ENCODE data around the gene TMEM150B. TPM values are rescaled to one million over a fixed set of nuclear protein-coding genes. Genes with fewer than 3 reads are reported as not detected.
"Not testable (repeated sequence)": the region's sequence is repeated elsewhere in the genome, so short reads cannot be mapped to it uniquely, and the experiment has no call there.

Gene TMEM150B
- polyA plus RNA-seq, 1 of the 3 experiments (the other 2 are of a cell fraction), result not detected

- CTCF ChIA-PET, result interaction anchor here (1.0 kb wide), 1 partner anchor 28 kb away, joined by 3 read pairs; no protein-coding TSS in a partner anchor
- H3K4me2 ChIP-seq, result 0 out of 2 replicates have a peak overlapping the region, but pooled peaks have one; percentile 37
- H3K79me2 ChIP-seq (ENCODE audit: insufficient read depth); H3K9ac ChIP-seq; H3K36me3 ChIP-seq (replicated peaks in 1 of 2; ENCODE audit: control insufficient read depth in 1 of 2, insufficient read depth in 2 of 2, low read length in 1 of 2); H2AFZ ChIP-seq (ENCODE audit: low read depth); H3K27me3 ChIP-seq (ENCODE audit: insufficient read depth); POLR2A ChIA-PET; H4K20me1 ChIP-seq (ENCODE audit: insufficient read depth); H3K4me3 ChIP-seq (ENCODE audit: low read depth in 2 of 2, low read length in 1 of 2); DNase-seq; H3K4me1 ChIP-seq (ENCODE audit: control insufficient read depth in 1 of 2, insufficient read depth in 2 of 2, low read depth in 1 of 2, low read length in 1 of 2); H3F3A ChIP-seq (replicated peaks; ENCODE audit: insufficient read depth); H3K9me2 ChIP-seq; H3K27ac ChIP-seq (ENCODE audit: low read depth in 2 of 2, low read length in 1 of 2); H3K9me3 ChIP-seq: not testable (repeated sequence)
- 70% methylated on average over 6 of the region's 6 CpGs for WGBS (ENCODE audit: low lambda C conversion rate)
- TF ChIP-seq JUND (IDR thresholded peaks at IDR 0.05) (0 out of 2 replicates have a peak, but pooled peaks have one; percentile 38), FOSL2 (IDR thresholded peaks at IDR 0.05; ENCODE audit: borderline replicate concordance, low read depth) (peak; percentile 43; the same call in 1 of the 2 replicates)
Observed at GRCh38 chr19:55329791-55330190, 4.7 kb upstream of the TMEM150B start.

- H4K20me1 ChIP-seq (ENCODE audit: insufficient read depth); H3K27me3 ChIP-seq (ENCODE audit: insufficient read depth); H3K9me2 ChIP-seq; POLR2A ChIA-PET; CTCF ChIA-PET; H2AFZ ChIP-seq (ENCODE audit: low read depth); H3K79me2 ChIP-seq (ENCODE audit: insufficient read depth); H3K4me3 ChIP-seq (ENCODE audit: low read depth in 2 of 2, low read length in 1 of 2); H3K9ac ChIP-seq; H3K4me1 ChIP-seq (ENCODE audit: control insufficient read depth in 1 of 2, insufficient read depth in 2 of 2, low read depth in 1 of 2, low read length in 1 of 2); H3K36me3 ChIP-seq (replicated peaks in 1 of 2; ENCODE audit: control insufficient read depth in 1 of 2, insufficient read depth in 2 of 2, low read length in 1 of 2); H3K9me3 ChIP-seq; DNase-seq; H3K27ac ChIP-seq (ENCODE audit: low read depth in 2 of 2, low read length in 1 of 2); H3F3A ChIP-seq (replicated peaks; ENCODE audit: insufficient read depth): not testable (repeated sequence)
- H3K4me2 ChIP-seq, result 0 out of 2 replicates have a peak overlapping the region, but pooled peaks have one; percentile 37
- peak; percentile 99 for TF ChIP-seq RFX5 (IDR thresholded peaks at IDR 0.05; ENCODE audit: low read length)
- WGBS (ENCODE audit: low lambda C conversion rate), result 26% methylated on average over 4 of the region's 4 CpGs
Observed at GRCh38 chr19:55328774-55329318, 3.7 kb upstream of the TMEM150B start.

GRCh38 chr19:55324662-55325061 lies 479 bp downstream of the TMEM150B start:
- H2AFZ ChIP-seq (ENCODE audit: low read depth), result no peak overlapping the region
- no peaks in the 10 kb centered on the region for H3K27me3 ChIP-seq (ENCODE audit: insufficient read depth)
- TF ChIP-seq TAF1 (IDR thresholded peaks at IDR 0.05; ENCODE audit: borderline replicate concordance, low read depth, low read length) (no peak), REST (IDR thresholded peaks at IDR 0.05; ENCODE audit: low read depth, low read length) (no peak), FOSL2 (IDR thresholded peaks at IDR 0.05; ENCODE audit: borderline replicate concordance, low read depth) (no peak), MEF2A (IDR thresholded peaks at IDR 0.05; ENCODE audit: borderline replicate concordance, low read depth) (no peak), FOXJ3 (CRISPR knock-in tag; IDR thresholded peaks at IDR 0.05) (no peak), PBX3 (IDR thresholded peaks at IDR 0.05) (no peak), CHD2 (IDR thresholded peaks at IDR 0.05; ENCODE audit: low read length, partially characterized antibody) (no peak), RAD21 (IDR thresholded peaks at IDR 0.05; ENCODE audit: low read length) (no peak), SMC3 (IDR thresholded peaks at IDR 0.05; ENCODE audit: low read depth, low read length) (no peak), RCOR1 (IDR thresholded peaks at IDR 0.05; ENCODE audit: low read length) (no peak), MXI1 (IDR thresholded peaks at IDR 0.05; ENCODE audit: low read depth, low read length) (no peak), NFIC (IDR thresholded peaks at IDR 0.05; ENCODE audit: borderline replicate concordance) (no peak), NRF1 (IDR thresholded peaks at IDR 0.05; ENCODE audit: low read depth, low read length) (no peak), JUND (IDR thresholded peaks at IDR 0.05) (no peak), USF1 (IDR thresholded peaks at IDR 0.05; ENCODE audit: borderline replicate concordance, low read depth) (no peak), ELF1 (IDR thresholded peaks at IDR 0.05) (no peak), EP300 (IDR thresholded peaks at IDR 0.05; ENCODE audit: borderline replicate concordance in 1 of 2, low read depth in 1 of 2, low read length in 1 of 2) (no peak)
- H3K36me3 ChIP-seq (replicated peaks in 1 of 2; ENCODE audit: control insufficient read depth in 1 of 2, insufficient read depth in 2 of 2, low read length in 1 of 2), result no peaks in the 10 kb centered on the region
- no peaks in the 10 kb centered on the region for H3K4me1 ChIP-seq (ENCODE audit: control insufficient read depth in 1 of 2, insufficient read depth in 2 of 2, low read depth in 1 of 2, low read length in 1 of 2)
- H3K27ac ChIP-seq (ENCODE audit: low read depth in 2 of 2, low read length in 1 of 2), result no peak overlapping the region
- H3K9me3 ChIP-seq, result no peaks in the 10 kb centered on the region
- H4K20me1 ChIP-seq (ENCODE audit: insufficient read depth), result no peaks in the 10 kb centered on the region
- no peak overlapping the region for H3K9ac ChIP-seq
- H3K79me2 ChIP-seq (ENCODE audit: insufficient read depth), result no peaks in the 10 kb centered on the region
- no peak overlapping the region for H3K4me3 ChIP-seq (ENCODE audit: low read depth in 2 of 2, low read length in 1 of 2)
- CTCF ChIA-PET, result interaction anchor here (3.8 kb wide), 1 partner anchor 22 kb away, joined by 19 read pairs; no protein-coding TSS in a partner anchor
- no peaks in the 10 kb centered on the region for H3K9me2 ChIP-seq
- DNase-seq, result no peak
- H3K4me2 ChIP-seq, result no peak overlapping the region
- H3F3A ChIP-seq (replicated peaks; ENCODE audit: insufficient read depth), result peaks cover 6% of the 10 kb centered on the region
- 96% methylated on average over 6 of the region's 6 CpGs for WGBS (ENCODE audit: low lambda C conversion rate)
- POLR2A ChIA-PET, result no interaction called here
